ENCODE measurements around the gene NEDD4L. TPM values are rescaled to one million over a fixed set of nuclear protein-coding genes. Genes with fewer than 3 reads are reported as not detected.

NEDD4L gene
- total RNA-seq, 1 experiment from 2014 or later: 42.9 TPM

DNA sequence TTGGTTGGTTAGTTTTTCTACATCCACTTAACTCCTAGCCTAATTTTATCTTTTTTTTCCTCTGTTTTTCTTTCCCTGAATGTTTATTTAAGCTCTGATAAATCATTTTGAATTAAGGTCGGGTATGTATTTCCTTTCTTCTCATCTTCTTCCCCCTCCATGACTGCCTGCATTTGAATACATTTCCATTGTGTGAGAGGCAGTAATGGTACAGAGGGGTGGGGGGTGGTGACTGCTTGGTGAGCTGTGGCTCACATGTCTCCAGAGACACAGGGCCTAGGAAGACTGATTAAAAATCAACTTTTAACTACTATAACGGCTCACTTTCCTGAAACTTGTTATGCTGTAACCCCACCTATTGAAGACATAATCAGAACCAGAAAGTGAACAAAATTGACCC is 58.0 kb downstream of the NEDD4L start:
- Histone ChIP-seq H3K27ac (ENCODE audit: low read length) (no peak overlapping the region), H3K9me3 (ENCODE audit: control insufficient read depth, insufficient read depth, low read depth, low read length) (no peaks in the 10 kb centered on the region), H3K4me1 (ENCODE audit: control insufficient read depth, insufficient read depth, low read length) (no peaks in the 10 kb centered on the region), H3K4me3 (ENCODE audit: low read depth in 2 of 2, low read length in 2 of 2) (no peak overlapping the region), H3K27me3 (ENCODE audit: control insufficient read depth, insufficient read depth, low read length) (no peaks in the 10 kb centered on the region), H3K36me3 (ENCODE audit: control insufficient read depth, insufficient read depth, low read length) (no peaks in the 10 kb centered on the region)
- intact Hi-C loops (cut with micrococcal nuclease; ENCODE audit: unreplicated experiment) (no loop called here), in situ Hi-C loops (cut with HindIII; ENCODE audit: low pct_unique_long_range_greater_than_20kb, low sequenced_read_pairs) (no loop called here)
- CTCF ChIA-PET: no interaction called here
- DNase-seq (ENCODE audit: low read depth, low spot score): no peak
- TF ChIP-seq, protein P1, sequence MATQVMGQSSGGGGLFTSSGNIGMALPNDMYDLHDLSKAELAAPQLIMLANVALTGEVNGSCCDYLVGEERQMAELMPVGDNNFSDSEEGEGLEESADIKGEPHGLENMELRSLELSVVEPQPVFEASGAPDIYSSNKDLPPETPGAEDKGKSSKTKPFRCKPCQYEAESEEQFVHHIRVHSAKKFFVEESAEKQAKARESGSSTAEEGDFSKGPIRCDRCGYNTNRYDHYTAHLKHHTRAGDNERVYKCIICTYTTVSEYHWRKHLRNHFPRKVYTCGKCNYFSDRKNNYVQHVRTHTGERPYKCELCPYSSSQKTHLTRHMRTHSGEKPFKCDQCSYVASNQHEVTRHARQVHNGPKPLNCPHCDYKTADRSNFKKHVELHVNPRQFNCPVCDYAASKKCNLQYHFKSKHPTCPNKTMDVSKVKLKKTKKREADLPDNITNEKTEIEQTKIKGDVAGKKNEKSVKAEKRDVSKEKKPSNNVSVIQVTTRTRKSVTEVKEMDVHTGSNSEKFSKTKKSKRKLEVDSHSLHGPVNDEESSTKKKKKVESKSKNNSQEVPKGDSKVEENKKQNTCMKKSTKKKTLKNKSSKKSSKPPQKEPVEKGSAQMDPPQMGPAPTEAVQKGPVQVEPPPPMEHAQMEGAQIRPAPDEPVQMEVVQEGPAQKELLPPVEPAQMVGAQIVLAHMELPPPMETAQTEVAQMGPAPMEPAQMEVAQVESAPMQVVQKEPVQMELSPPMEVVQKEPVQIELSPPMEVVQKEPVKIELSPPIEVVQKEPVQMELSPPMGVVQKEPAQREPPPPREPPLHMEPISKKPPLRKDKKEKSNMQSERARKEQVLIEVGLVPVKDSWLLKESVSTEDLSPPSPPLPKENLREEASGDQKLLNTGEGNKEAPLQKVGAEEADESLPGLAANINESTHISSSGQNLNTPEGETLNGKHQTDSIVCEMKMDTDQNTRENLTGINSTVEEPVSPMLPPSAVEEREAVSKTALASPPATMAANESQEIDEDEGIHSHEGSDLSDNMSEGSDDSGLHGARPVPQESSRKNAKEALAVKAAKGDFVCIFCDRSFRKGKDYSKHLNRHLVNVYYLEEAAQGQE (IDR thresholded peaks at IDR 0.05; ENCODE audit: insufficient read depth in 1 of 2, low read depth in 2 of 2, low read length in 1 of 2): no peak
- ATAC-seq: no peak
- BruUV-seq (replicated peaks): no TSS peak
- POLR2A ChIA-PET: no interaction called here

DNA sequence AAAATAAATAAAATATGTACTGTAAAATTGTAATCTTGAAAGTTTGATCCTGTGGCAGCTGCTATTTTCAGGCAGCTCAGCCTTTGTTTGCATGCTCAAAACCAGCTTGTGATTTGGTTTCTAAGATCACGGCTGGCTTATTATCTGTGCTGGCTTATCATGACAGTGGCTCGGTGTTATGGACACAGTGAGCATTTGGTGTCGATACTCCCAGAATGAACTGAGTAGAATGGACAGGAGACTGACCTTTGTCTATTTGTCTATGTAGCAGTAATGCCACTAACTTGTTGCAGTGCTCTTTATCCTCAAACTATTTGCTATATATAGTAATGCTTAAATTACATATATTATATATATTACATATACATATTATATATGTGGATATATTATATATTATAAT is 58.8 kb downstream of the NEDD4L start:
- Histone ChIP-seq H3K27ac (ENCODE audit: low read length) (no peak overlapping the region), H3K4me3 (ENCODE audit: low read depth in 2 of 2, low read length in 2 of 2) (no peak overlapping the region), H3K36me3 (ENCODE audit: control insufficient read depth, insufficient read depth, low read length) (no peaks in the 10 kb centered on the region), H3K27me3 (ENCODE audit: control insufficient read depth, insufficient read depth, low read length) (no peaks in the 10 kb centered on the region), H3K4me1 (ENCODE audit: control insufficient read depth, insufficient read depth, low read length) (no peaks in the 10 kb centered on the region), H3K9me3 (ENCODE audit: control insufficient read depth, insufficient read depth, low read depth, low read length) (no peaks in the 10 kb centered on the region)
- intact Hi-C loops (cut with micrococcal nuclease; ENCODE audit: unreplicated experiment): no loop called here
- POLR2A ChIA-PET: no interaction called here
- CTCF ChIA-PET: no interaction called here
- no peak for ATAC-seq
- in situ Hi-C loops (cut with HindIII; ENCODE audit: low pct_unique_long_range_greater_than_20kb, low sequenced_read_pairs): no loop called here
- no peak for TF ChIP-seq POLR2AphosphoS5 (IDR thresholded peaks at IDR 0.05; ENCODE audit: low read depth, low read length)
- no peak for TF ChIP-seq TCF7L2 (IDR thresholded peaks at IDR 0.05; ENCODE audit: low read depth, low read length)
- TF ChIP-seq SIN3A (IDR thresholded peaks at IDR 0.05; ENCODE audit: borderline replicate concordance, insufficient read depth, low read depth, low read length): no peak
- TF ChIP-seq, protein P2, sequence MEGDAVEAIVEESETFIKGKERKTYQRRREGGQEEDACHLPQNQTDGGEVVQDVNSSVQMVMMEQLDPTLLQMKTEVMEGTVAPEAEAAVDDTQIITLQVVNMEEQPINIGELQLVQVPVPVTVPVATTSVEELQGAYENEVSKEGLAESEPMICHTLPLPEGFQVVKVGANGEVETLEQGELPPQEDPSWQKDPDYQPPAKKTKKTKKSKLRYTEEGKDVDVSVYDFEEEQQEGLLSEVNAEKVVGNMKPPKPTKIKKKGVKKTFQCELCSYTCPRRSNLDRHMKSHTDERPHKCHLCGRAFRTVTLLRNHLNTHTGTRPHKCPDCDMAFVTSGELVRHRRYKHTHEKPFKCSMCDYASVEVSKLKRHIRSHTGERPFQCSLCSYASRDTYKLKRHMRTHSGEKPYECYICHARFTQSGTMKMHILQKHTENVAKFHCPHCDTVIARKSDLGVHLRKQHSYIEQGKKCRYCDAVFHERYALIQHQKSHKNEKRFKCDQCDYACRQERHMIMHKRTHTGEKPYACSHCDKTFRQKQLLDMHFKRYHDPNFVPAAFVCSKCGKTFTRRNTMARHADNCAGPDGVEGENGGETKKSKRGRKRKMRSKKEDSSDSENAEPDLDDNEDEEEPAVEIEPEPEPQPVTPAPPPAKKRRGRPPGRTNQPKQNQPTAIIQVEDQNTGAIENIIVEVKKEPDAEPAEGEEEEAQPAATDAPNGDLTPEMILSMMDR (IDR thresholded peaks at IDR 0.05): no peak
- TF ChIP-seq, protein P1 (IDR thresholded peaks at IDR 0.05; ENCODE audit: insufficient read depth in 1 of 2, low read depth in 2 of 2, low read length in 1 of 2): no peak
- no TSS peak for BruUV-seq (replicated peaks)
- no peak for DNase-seq (ENCODE audit: low read depth, low spot score)
